Measurements from ENCODE around the gene ITPRIP.

Gene ITPRIP

DNA sequence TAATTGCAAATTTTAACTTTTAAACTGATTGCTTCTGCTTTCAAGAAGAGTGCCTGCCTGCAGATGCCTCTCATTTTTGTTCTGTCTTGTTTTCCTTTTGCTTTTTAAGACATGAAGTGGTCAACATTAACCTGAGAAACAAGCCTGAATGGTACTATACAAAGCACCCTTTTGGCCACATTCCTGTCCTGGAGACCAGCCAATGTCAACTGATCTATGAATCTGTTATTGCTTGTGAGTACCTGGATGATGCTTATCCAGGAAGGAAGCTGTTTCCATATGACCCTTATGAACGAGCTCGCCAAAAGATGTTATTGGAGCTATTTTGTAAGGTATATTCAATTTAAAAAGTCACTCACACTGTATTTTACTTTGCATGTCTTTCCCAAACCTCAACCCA, 60.5 kb downstream of the ITPRIP start:
- TF ChIP-seq ZNF274 (IDR thresholded peaks at IDR 0.05; ENCODE audit: low read depth, low read length), result no peak
- H3K4me3 ChIP-seq (ENCODE audit: low read length), result no peak overlapping the region

DNA sequence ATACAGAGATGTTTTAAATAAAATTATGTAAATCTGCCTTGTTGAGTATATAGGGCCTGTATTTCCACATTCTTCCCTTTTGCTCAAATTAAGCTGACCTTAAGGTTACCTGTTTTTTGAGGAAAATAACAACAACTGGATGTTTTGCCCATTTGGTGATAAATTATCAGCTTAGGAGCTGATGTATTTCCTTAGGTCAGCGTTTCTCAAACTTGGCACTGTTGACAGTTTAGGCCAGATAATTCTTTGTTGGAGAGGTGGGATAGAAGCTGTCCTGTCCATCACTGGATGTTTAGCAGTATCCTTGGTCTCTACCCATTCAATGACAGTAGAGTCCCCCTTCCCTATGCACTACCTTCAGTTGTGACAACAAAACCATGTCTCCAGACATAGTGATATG, 62.1 kb downstream of the ITPRIP start:
- TF ChIP-seq ZNF274 (IDR thresholded peaks at IDR 0.05; ENCODE audit: low read depth, low read length), result no peak
- H3K4me3 ChIP-seq (ENCODE audit: low read length), result no peak overlapping the region

GRCh38 chr10:104274762-104275721, 63.2 kb downstream of the ITPRIP start:
- H3K4me3 ChIP-seq (ENCODE audit: low read length), result no peak overlapping the region
- no peak for TF ChIP-seq ZNF274 (IDR thresholded peaks at IDR 0.05; ENCODE audit: low read depth, low read length)

DNA sequence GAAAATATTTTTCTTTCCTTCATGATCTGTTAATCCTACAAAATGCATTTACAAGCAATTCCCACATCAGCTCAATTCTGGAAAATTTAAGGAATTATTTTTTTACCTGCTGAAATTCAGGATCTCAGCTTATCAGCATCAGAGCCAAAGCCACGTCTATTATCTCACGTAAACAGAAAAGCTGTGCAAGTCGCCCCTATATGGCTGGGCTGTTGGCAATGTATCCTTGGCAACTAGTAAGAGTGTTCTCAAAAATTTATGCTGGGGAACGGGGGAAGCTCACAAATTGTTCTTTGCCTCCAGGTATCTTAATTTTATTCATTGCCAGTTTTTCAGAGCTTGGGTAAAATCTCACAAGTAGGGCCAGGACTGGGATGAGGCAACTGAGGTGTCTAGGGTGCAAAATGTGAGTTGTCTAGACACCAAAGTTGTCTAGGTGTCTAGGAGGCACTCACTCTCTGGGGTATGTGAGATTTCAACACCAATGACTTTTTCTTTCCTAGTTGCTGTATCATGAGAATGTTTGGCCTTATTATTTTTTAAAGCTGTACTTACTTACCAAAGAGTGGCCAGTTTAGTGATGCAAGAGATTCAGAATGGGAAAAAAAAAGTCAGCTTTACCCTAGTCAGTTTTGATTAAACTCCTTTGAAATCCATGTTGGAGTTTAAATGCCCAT, 64.2 kb downstream of the ITPRIP start:
- no peak for TF ChIP-seq ZNF274 (IDR thresholded peaks at IDR 0.05; ENCODE audit: low read depth, low read length)
- H3K4me3 ChIP-seq (ENCODE audit: low read length), result no peak overlapping the region

DNA sequence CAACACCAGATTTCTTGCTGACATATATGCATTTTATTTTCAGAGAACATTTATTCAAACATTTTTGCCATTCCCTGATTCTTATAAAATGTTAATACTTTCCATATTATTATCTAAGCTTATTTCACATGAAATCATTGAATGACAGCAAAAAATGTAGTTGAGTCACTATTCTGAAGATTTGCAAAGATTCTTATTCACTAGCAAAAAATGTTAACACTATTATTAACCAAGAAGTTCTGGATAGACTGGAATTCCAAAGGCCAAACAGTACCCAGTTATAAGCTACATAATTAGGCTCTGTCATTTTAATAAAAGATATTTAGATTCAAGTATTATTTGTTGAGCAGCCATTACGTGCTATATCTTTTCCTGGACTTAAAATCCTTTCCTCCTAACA, 65.0 kb downstream of the ITPRIP start:
- H3K4me3 ChIP-seq (ENCODE audit: low read length), result no peak overlapping the region
- no peak for TF ChIP-seq ZNF274 (IDR thresholded peaks at IDR 0.05; ENCODE audit: low read depth, low read length)

DNA sequence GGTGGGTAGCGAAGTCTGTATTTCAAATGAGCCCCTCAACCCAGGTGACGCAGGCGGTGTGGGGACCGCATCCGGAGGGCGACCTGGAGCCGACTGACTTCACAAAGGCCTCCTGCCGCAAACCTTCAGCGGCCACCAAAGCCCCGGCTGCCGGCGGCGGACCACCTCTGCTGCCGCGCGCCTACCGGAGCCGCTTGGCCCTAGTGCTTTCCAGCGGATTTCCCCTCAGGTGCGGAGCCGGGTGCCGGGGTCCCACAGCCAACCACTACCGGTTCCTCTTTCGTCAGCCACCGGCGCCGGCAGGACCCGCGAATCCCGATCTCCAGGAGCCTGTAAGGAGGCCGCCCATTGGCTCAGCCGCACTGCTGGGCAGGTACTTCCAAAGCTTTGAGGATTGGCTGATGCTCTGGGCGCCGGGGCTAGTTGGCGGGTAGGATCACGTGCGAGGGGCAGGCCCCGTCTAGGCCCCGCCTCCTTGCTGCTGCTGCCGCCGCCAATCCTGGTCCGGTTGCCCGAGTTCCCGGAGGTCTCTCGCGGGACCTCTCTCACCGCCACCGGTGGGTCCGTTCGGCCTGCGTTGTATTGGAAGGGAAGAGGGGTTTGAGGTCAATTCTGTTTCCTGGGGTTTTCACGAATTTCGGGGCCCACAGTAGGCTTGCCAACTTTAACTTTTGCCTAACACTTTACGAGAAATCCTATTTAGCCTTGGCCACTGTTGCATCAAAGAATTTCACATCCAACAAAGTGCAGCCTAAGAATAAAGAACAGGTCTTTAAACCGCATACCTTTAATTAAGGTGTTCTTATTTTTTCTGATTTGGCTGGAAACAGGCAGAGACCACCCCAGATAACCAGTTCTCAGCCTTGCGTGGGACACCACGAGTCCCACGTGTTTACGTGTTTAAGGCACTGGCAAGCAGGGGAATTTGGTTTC, 69.3 kb downstream of the ITPRIP start, which contains the start of gene GSTO2:
Gene GSTO2 (plus strand): TSS at position 472 of the 933 bp plus-strand sequence. CDS start 5,732 bp downstream, outside the sequence.
- no peak for TF ChIP-seq ZNF274 (IDR thresholded peaks at IDR 0.05; ENCODE audit: low read depth, low read length)
- peak within 1 kb of the TSS; percentile 95 for H3K4me3 ChIP-seq (ENCODE audit: low read length)

DNA sequence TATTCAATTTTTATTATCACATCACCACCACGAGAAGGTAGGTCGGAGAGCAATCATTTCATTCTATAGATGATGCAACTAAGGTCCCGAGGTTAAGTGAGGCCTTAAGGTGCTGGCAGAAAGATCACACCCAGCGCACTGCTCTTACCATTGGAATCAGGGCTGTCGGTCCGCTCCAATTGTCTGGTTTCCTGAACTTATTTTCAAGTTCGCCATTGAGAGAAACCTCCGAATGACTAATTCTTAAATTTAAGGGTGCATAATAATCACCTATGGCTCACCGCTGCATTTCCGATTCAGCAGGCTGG, 69.9 kb downstream of the ITPRIP start:
- no peak for TF ChIP-seq ZNF274 (IDR thresholded peaks at IDR 0.05; ENCODE audit: low read depth, low read length)
- H3K4me3 ChIP-seq (ENCODE audit: low read length), result peak overlapping the region; percentile 95

DNA sequence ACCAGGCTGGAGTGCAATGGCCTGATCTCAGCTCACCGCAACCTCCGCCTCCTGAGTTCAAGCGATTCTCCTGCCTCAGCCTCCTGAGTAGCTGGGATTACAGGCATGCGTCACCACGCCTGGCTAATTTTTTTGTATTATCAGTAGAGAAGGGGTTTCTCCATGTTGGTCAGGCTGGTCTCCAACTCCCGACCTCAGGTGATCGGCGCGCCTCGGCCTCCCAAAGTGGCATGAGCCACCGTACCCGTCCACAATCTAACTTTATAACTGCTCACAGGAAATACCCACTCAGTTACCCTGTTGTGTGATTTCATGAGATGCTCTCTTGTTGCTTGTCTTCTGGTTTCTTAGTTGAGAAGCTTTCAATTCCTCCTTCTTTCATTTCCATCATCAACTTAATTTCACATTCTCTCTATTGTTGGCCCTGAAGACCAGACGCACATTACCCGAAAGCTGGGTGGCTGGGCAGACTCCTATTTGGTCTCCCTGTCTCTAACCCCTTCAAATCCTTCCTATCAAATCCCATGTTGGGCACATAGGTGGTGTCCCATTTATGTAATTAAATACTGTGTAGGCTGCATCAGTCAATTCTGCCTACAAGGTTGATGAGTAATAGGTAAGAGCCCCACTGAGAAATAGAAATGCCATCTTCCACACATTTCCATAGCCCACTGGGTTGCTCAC, 70.4 kb downstream of the ITPRIP start:
- no peak for TF ChIP-seq ZNF274 (IDR thresholded peaks at IDR 0.05; ENCODE audit: low read depth, low read length)
- peak overlapping the region; percentile 95 for H3K4me3 ChIP-seq (ENCODE audit: low read length)

DNA sequence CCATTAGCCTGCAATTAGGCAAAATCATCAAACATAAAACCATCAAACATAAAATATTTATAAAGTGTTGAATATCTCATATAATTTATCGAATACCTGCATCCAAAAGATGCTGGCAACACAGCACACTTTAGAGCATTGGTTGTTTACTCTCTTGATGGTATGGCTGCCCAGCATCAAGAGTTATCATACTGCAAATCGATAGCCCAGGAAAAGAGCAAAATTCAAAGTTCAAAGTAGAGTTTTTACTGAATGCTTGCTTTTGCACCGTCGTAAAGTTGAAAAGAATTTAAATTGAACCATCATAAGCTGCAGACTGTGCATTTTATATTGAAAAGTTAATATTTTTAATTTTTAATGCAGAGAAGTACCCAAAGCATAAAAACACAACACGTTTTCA, 73.5 kb downstream of the ITPRIP start:
- TF ChIP-seq ZNF274 (IDR thresholded peaks at IDR 0.05; ENCODE audit: low read depth, low read length), result no peak
- no peak overlapping the region for H3K4me3 ChIP-seq (ENCODE audit: low read length)

GRCh38 chr10:104262055-104262454, 76.2 kb downstream of the ITPRIP start:
- H3K4me3 ChIP-seq (ENCODE audit: low read length), result no peak overlapping the region
- TF ChIP-seq ZNF274 (IDR thresholded peaks at IDR 0.05; ENCODE audit: low read depth, low read length), result no peak

GRCh38 chr10:104260775-104261115, 77.5 kb downstream of the ITPRIP start:
- no peak for TF ChIP-seq ZNF274 (IDR thresholded peaks at IDR 0.05; ENCODE audit: low read depth, low read length)
- no peak overlapping the region for H3K4me3 ChIP-seq (ENCODE audit: low read length)

- no peak overlapping the region for H3K4me3 ChIP-seq (ENCODE audit: low read length)
- TF ChIP-seq ZNF274 (IDR thresholded peaks at IDR 0.05; ENCODE audit: low read depth, low read length), result no peak
These were observed 78.1 kb downstream of the ITPRIP start for GRCh38 chr10:104259999-104260774.

All from GM08714 (cell line).